Hepatocyte (in vitro differentiated cells): Measurements from ENCODE around the gene CDA. TPM values are rescaled to one million over a fixed set of nuclear protein-coding genes. Genes with fewer than 3 reads are reported as not detected.

Source experiments
- DNase-seq: peaks from one replicate; pipeline ENCODE4 v3.0.0-alpha.2; 2016; ENCODE audit warnings: low spot score
- H2AFZ ChIP-seq: fragments of 200-600 bp; sonication (generic); 2 replicates; pipeline ENCODE4 v1.6.0; 2016; ENCODE audit warnings: antibody characterized with exemption, mild to moderate bottlenecking
- H3K27ac ChIP-seq: fragments of 200-600 bp; sonication (generic); 2 replicates; pipeline ENCODE4 v1.5.1; 2016; ENCODE audit warnings: mild to moderate bottlenecking
- H3K27me3 ChIP-seq: fragments of 200-600 bp; sonication (generic); 2 replicates; pipeline ENCODE4 v1.6.1; 2016
- H3K36me3 ChIP-seq: fragments of 200-600 bp; sonication (generic); replicated peaks from 2 replicates; pipeline ENCODE4 v1.5.1; 2016; ENCODE audit warnings: low read depth; ENCODE audit not compliant: insufficient read depth
- H3K4me1 ChIP-seq: fragments of 200-600 bp; sonication (generic); 2 replicates; pipeline ENCODE4 v1.5.1; 2016; ENCODE audit warnings: mild to moderate bottlenecking, moderate library complexity; ENCODE audit not compliant: insufficient read depth
- H3K4me2 ChIP-seq: fragments of 200-600 bp; sonication (generic); 2 replicates; pipeline ENCODE4 v1.6.0; 2016
- H3K4me3 ChIP-seq: fragments of 200-600 bp; sonication (generic); 2 replicates; pipeline ENCODE4 v1.5.1; 2016; ENCODE audit warnings: mild to moderate bottlenecking
- H3K79me2 ChIP-seq: fragments of 200-600 bp; sonication (generic); 2 replicates; pipeline ENCODE4 v1.6.0; 2017; ENCODE audit warnings: mild to moderate bottlenecking
- H3K9me2 ChIP-seq: fragments of 200-600 bp; sonication (generic); replicated peaks from 2 replicates; pipeline ENCODE4 v1.6.0; 2017; ENCODE audit warnings: mild to moderate bottlenecking; ENCODE audit not compliant: insufficient read depth
- H3K9me3 ChIP-seq: fragments of 200-600 bp; sonication (generic); 2 replicates; pipeline ENCODE4 v1.5.1; 2016; ENCODE audit warnings: low read depth, mild to moderate bottlenecking
- H4K20me1 ChIP-seq: fragments of 200-600 bp; sonication (generic); 2 replicates; pipeline ENCODE4 v1.6.0; 2016; ENCODE audit warnings: mild to moderate bottlenecking; ENCODE audit not compliant: insufficient read depth, poor library complexity, severe bottlenecking
- EZH2 ChIP-seq: fragments of 200-600 bp; sonication (generic); IDR thresholded peaks from 2 replicates; pipeline ENCODE4 v1.6.1; 2016; ENCODE audit warnings: antibody characterized with exemption, mild to moderate bottlenecking, borderline replicate concordance
- EZH2phosphoT487 ChIP-seq: fragments of 200-600 bp; sonication (generic); IDR thresholded peaks from one replicate; pipeline ENCODE4 v1.6.1; 2018; ENCODE audit warnings: antibody characterized with exemption, mild to moderate bottlenecking, low read depth, moderate library complexity; ENCODE audit not compliant: unreplicated experiment, severe bottlenecking
- WGBS: methylation state at CpG from one replicate; pipeline ENCODE4 v1.1.6; 2016; ENCODE audit warnings: low lambda C conversion rate; ENCODE audit errors: missing lambda C conversion rate; 5-methylcytosine and 5-hydroxymethylcytosine counted together
- polyA plus RNA-seq: library from polyadenylated mRNA; unstranded; fragments of >200 nt; fragmentation: Nextera tagmentation; extraction: Ambion mirVana; gene quantifications from 2 replicates; pipeline ENCODE4 v1.2.1, GENCODE V29; 2016
- total RNA-seq: library from RNA; depleted of rRNA; stranded (reverse); fragments of >200 nt; gene quantifications from 2 replicates; pipeline ENCODE4 v1.2.3, GENCODE V29; 2014
- TF ChIP-seq, protein P1 (sequence below): fragments of 200-600 bp; sonication (generic); IDR thresholded peaks from 2 replicates; pipeline ENCODE4 v1.5.1; 2016; ENCODE audit warnings: antibody characterized with exemption, mild to moderate bottlenecking; ENCODE audit not compliant: poor library complexity

The CDA gene
- total and polyA plus RNA-seq, 2 experiments from 2014 or later: 2.1 TPM

DNA sequence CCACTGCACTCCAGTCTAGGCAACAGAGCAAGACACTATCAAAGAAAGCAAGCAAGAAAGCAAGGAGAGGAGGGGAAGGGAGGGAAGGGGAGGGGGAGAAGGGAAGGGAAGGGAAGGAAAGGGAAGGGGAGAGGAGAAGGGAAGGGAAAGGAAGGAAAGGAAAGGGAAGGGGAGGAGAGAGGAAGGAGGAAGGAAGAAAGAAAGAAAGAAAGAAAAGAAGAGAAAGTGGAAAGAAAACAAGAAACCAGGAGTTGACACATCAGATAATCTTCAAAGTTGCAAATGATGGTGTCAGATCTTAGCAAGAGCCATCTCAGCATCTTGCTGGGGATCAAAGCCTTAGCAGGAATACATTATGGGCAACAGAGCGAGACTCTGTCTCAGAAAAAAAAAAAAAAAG lies 14.9 kb upstream of the CDA start:
- no peaks in the 10 kb centered on the region for H3K4me1 ChIP-seq
- H3K79me2 ChIP-seq: no peaks in the 10 kb centered on the region
- H3K36me3 ChIP-seq: no peaks in the 10 kb centered on the region
- no peak overlapping the region for H2AFZ ChIP-seq
- H3K4me2 ChIP-seq: no peak overlapping the region
- H4K20me1 ChIP-seq: no peaks in the 10 kb centered on the region
- no peak overlapping the region for H3K4me3 ChIP-seq
- DNase-seq: no peak
- TF ChIP-seq EZH2 (no peak), EZH2phosphoT487 (no peak)
- TF ChIP-seq, protein P1, sequence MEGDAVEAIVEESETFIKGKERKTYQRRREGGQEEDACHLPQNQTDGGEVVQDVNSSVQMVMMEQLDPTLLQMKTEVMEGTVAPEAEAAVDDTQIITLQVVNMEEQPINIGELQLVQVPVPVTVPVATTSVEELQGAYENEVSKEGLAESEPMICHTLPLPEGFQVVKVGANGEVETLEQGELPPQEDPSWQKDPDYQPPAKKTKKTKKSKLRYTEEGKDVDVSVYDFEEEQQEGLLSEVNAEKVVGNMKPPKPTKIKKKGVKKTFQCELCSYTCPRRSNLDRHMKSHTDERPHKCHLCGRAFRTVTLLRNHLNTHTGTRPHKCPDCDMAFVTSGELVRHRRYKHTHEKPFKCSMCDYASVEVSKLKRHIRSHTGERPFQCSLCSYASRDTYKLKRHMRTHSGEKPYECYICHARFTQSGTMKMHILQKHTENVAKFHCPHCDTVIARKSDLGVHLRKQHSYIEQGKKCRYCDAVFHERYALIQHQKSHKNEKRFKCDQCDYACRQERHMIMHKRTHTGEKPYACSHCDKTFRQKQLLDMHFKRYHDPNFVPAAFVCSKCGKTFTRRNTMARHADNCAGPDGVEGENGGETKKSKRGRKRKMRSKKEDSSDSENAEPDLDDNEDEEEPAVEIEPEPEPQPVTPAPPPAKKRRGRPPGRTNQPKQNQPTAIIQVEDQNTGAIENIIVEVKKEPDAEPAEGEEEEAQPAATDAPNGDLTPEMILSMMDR: no peak
- H3K9me3 ChIP-seq: no peaks in the 10 kb centered on the region
- WGBS: 77% methylated on average over 1 of the region's 1 CpG
- H3K27me3 ChIP-seq: peaks cover 6% of the 10 kb centered on the region
- H3K27ac ChIP-seq: no peak overlapping the region
- H3K9me2 ChIP-seq: no peaks in the 10 kb centered on the region

DNA sequence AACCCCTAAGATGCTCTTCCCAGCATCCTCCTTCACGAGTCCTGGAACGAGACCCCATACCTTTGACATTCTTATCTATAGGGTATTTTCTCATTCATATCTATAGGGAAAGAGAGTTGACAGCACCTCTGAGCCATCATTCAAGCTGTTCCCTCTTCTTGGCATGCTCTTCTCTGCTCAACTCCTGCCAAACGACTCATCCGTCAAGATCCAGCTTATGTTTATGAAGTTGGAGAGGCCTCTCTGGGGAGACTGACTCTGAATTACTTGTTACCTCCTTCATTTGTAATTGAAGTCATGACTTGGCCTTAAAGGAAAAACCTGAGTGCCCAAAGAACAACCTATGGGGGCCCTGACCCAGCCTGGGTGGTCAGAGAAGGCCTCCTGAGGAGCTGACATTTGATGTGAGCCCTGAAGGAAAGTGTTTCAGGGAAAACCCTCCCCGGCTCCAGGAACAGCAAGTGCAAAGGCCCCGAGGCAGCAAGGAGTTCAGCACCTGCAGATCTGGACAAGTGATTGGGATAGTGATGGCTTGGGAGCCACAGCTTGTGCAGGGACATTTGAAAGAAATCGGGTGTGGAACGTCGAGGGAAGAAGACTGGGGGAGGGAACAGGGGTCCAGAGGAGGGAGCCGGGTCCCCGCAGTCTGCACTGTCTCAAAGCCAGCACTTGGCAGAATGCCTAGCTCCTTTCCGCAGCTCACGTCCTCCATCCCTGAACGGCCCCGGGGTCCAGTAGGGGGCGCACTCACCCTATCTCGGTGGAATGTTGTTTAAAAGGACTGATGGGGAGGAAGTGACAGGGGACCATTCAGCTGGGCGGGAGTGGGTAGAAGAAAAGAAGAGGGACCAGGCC lies 14.0 kb upstream of the CDA start:
- H3K4me3 ChIP-seq: no peak overlapping the region
- H3K27me3 ChIP-seq: peaks cover 6% of the 10 kb centered on the region
- H3K4me1 ChIP-seq: no peaks in the 10 kb centered on the region
- no peaks in the 10 kb centered on the region for H3K9me2 ChIP-seq
- H2AFZ ChIP-seq: no peak overlapping the region
- no peaks in the 10 kb centered on the region for H3K36me3 ChIP-seq
- H3K27ac ChIP-seq: no peak overlapping the region
- 35% methylated on average over 18 of the region's 18 CpGs for WGBS
- no peaks in the 10 kb centered on the region for H3K9me3 ChIP-seq
- no peaks in the 10 kb centered on the region for H4K20me1 ChIP-seq
- H3K4me2 ChIP-seq: no peak overlapping the region
- no peaks in the 10 kb centered on the region for H3K79me2 ChIP-seq
- peak; percentile 84 for DNase-seq
- TF ChIP-seq, protein P1: peak; percentile 70
- TF ChIP-seq EZH2: no peak

DNA sequence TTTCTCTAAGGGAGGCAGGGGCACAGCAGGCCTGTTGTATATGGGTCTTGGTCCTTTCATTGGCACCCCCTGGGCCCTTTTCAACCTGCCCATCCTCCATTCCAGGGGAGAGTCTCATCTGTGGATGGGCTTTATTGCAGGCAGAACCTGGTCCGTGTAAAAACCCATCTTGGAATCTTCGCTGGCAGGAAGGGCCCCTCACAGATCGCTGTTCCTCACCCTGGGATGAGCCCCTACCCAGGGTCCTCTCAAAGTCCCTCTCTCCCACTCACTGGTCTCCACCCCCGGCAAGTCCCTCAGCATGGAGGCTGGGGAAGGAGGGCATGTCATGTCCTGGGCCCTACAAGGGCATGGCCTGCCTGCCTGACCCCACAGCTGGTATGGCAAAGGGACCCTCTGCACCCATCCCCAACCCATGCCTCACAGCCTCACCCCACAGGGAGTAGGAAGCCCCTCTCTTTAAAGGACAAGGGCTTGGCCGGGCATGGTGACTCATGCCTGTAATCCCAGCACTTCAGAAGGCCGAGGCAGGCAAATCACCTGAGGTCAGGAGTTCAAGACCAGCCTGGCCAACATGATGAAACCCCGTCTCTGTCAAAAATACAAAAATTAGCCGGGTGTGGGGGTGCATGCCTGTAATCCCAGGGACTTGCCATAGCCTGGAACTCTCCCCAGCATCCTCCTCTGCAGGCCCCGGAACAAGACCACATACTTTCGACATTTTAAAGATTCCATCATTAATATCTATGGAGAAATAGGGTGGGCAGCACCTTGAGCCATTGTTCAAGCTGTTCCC lies 13.2 kb upstream of the CDA start:
- Histone ChIP-seq H3K27me3 (peaks cover 6% of the 10 kb centered on the region), H3K9me2 (no peaks in the 10 kb centered on the region), H3K9me3 (no peaks in the 10 kb centered on the region), H3K4me3 (no peak overlapping the region), H3K79me2 (no peaks in the 10 kb centered on the region), H4K20me1 (no peaks in the 10 kb centered on the region), H3K4me1 (no peaks in the 10 kb centered on the region), H3K27ac (no peak overlapping the region), H2AFZ (no peak overlapping the region), H3K4me2 (no peak overlapping the region), H3K36me3 (no peaks in the 10 kb centered on the region)
- no peak for TF ChIP-seq EZH2
- TF ChIP-seq EZH2phosphoT487: no peak
- TF ChIP-seq, protein P1: no peak
- no peak for DNase-seq
- WGBS: 66% methylated on average over 10 of the region's 10 CpGs
